CD14-positive monocyte (primary cell): ENCODE results near the gene PIEZO1. TPM values are rescaled to one million over a fixed set of nuclear protein-coding genes. Genes with fewer than 3 reads are reported as not detected.

Source experiments
- DNase-seq, 3 donors: peaks; one replicate each; pipeline ENCODE4 v3.0.0-alpha.2; 2011 to 2022
- H2AFZ ChIP-seq: 2 replicates; pipeline ENCODE4 v1.6.0; 2012; ENCODE audit warnings: mild to moderate bottlenecking, low read depth, low read length, inconsistent platforms; ENCODE audit not compliant: insufficient read depth, poor library complexity, severe bottlenecking
- H3K27ac ChIP-seq, 2 donors: 1 replicate in 1 of 2; 2 replicates in 1 of 2; pipeline ENCODE4 v1.5.1; 2012 to 2013; ENCODE audit warnings: low read length in 2 of 2, control low read depth in 1 of 2, inconsistent platforms in 1 of 2, low read depth in 1 of 2, mild to moderate bottlenecking in 1 of 2
- H3K27me3 ChIP-seq, 2 donors: one replicate each; pipeline versions ENCODE4 v1.6.0 to v1.6.1; 2011 to 2013; ENCODE audit warnings: low read length in 2 of 2; ENCODE audit not compliant: control insufficient read depth in 2 of 2, insufficient read depth in 2 of 2
- H3K36me3 ChIP-seq, 2 donors: replicated peaks in 1 of 2; 1 replicate in 1 of 2; 2 replicates in 1 of 2; pipeline versions ENCODE4 v1.5.1 to v1.6.1; 2012 to 2013; ENCODE audit warnings: low read length in 2 of 2, control low read depth in 1 of 2, inconsistent platforms in 1 of 2, mild to moderate bottlenecking in 1 of 2; ENCODE audit not compliant: insufficient read depth in 2 of 2, control insufficient read depth in 1 of 2
- H3K4me1 ChIP-seq, 2 donors: 1 replicate in 1 of 2; 2 replicates in 1 of 2; pipeline versions ENCODE4 v1.5.1 to v1.6.1; 2012 to 2013; ENCODE audit warnings: low read length in 2 of 2, control low read depth in 1 of 2, inconsistent platforms in 1 of 2, mild to moderate bottlenecking in 1 of 2, moderate library complexity in 1 of 2; ENCODE audit not compliant: insufficient read depth in 2 of 2, control insufficient read depth in 1 of 2
- H3K4me2 ChIP-seq: replicated peaks from 2 replicates; pipeline ENCODE3; 2012; ENCODE audit warnings: low read length, moderate library complexity, mild to moderate bottlenecking; ENCODE audit not compliant: poor library complexity, severe bottlenecking; ENCODE audit errors: extremely low read depth
- H3K4me3 ChIP-seq, 3 experiments: fragments of 200-600 bp in 1 of 3; sonication (generic) in 1 of 3; replicated peaks in 1 of 3; 1 replicate in 2 of 3; 2 replicates in 1 of 3; pipeline ENCODE4 v1.5.1; 2011 to 2013; ENCODE audit warnings: low read length in 3 of 3, mild to moderate bottlenecking in 3 of 3, control low read depth in 2 of 3, low read depth in 2 of 3, inconsistent platforms in 1 of 3, moderate library complexity in 1 of 3
- H3K79me2 ChIP-seq: 2 replicates; pipeline ENCODE4 v1.6.0; 2012; ENCODE audit warnings: mild to moderate bottlenecking, control low read depth, inconsistent platforms, low read length, moderate library complexity; ENCODE audit not compliant: insufficient read depth
- H3K9ac ChIP-seq: 2 replicates; pipeline ENCODE4 v1.6.0; 2017; ENCODE audit warnings: low read length, mild to moderate bottlenecking; ENCODE audit not compliant: insufficient read depth, poor library complexity, severe bottlenecking
- H3K9me3 ChIP-seq, 2 donors: replicated peaks in 1 of 2; 1 replicate in 1 of 2; 2 replicates in 1 of 2; pipeline versions ENCODE4 v1.5.1 to v1.6.1; 2012 to 2013; ENCODE audit warnings: low read length in 2 of 2, control low read depth in 1 of 2; ENCODE audit not compliant: control insufficient read depth in 1 of 2, insufficient read depth in 1 of 2
- H4K20me1 ChIP-seq: 2 replicates; pipeline ENCODE4 v1.6.0; 2012; ENCODE audit warnings: mild to moderate bottlenecking, low read length, control low read depth, moderate library complexity; ENCODE audit not compliant: insufficient read depth
- H3K27ac Mint-ChIP-seq, 7 donors: one replicate each; pipeline ENCODE4 v1.8.0; 2020; ENCODE audit warnings: mild to moderate bottlenecking in 7 of 7, mixed read lengths in 7 of 7, moderate library complexity in 6 of 7, inconsistent platforms in 2 of 7
- H3K27me3 Mint-ChIP-seq, 3 donors: one replicate each; pipeline ENCODE4 v1.8.0; 2021 to 2022; ENCODE audit warnings: low read depth in 3 of 3, mild to moderate bottlenecking in 3 of 3, mixed read lengths in 3 of 3, moderate library complexity in 3 of 3, inconsistent platforms in 1 of 3
- H3K36me3 Mint-ChIP-seq, 2 donors: one replicate each; pipeline ENCODE4 v1.8.0; 2020; ENCODE audit warnings: mixed read lengths in 2 of 2, inconsistent platforms in 1 of 2, mild to moderate bottlenecking in 1 of 2
- H3K4me1 Mint-ChIP-seq: one replicate; pipeline ENCODE4 v1.8.0; 2020; ENCODE audit warnings: mild to moderate bottlenecking, mixed read lengths
- H3K4me3 Mint-ChIP-seq, 2 donors: one replicate each; pipeline ENCODE4 v1.8.0; 2020; ENCODE audit warnings: mild to moderate bottlenecking in 2 of 2, mixed read lengths in 2 of 2, moderate library complexity in 1 of 2
- H3K9me3 Mint-ChIP-seq, 7 donors: one replicate each; pipeline ENCODE4 v1.8.0; 2020 to 2022; ENCODE audit warnings: mixed read lengths in 7 of 7, mild to moderate bottlenecking in 6 of 7, moderate library complexity in 6 of 7, inconsistent platforms in 2 of 7
- CTCF ChIP-seq: fragments of 200-600 bp; IDR thresholded peaks from one replicate; pipeline ENCODE4 v1.8.0; 2022; ENCODE audit warnings: antibody characterized with exemption, mild to moderate bottlenecking
- WGBS: methylation state at CpG from one replicate; pipeline ENCODE4 v1.1.5; 2013; ENCODE audit warnings: missing lambda C conversion rate; ENCODE audit not compliant: insufficient coverage; 5-methylcytosine and 5-hydroxymethylcytosine counted together
- intact Hi-C, 2 donors: fragments of 100-400 bp; cut with micrococcal nuclease; formaldehyde crosslinking; loops; one replicate each; pipeline versions ENCODE4 v1.15.0 to v1.15.1; 2023
- polyA plus RNA-seq, 3 donors: library from polyadenylated mRNA; depleted of rRNA in 1 of 3; unstranded in 2 of 3; stranded (reverse) in 1 of 3; fragments of 300-500 nt in 2 of 3; fragments of >200 nt in 1 of 3; fragmentation: Illumina TruSeq in 2 of 3; gene quantifications; 1 replicate in 2 of 3; 2 replicates in 1 of 3; pipeline ENCODE4 v1.2.3, GENCODE V29; 2012 to 2021

PIEZO1 gene
- polyA plus RNA-seq, 3 donors: 10.2 to 405 (median 15.0) TPM

- Histone ChIP-seq H3K4me3 (no peak overlapping the region), H3K79me2 (no peaks in the 10 kb centered on the region), H3K9me3 (no peaks in the 10 kb centered on the region), H4K20me1 (peaks cover 78% of the 10 kb centered on the region), H2AFZ (no peak overlapping the region), H3K4me1 (no peaks in the 10 kb centered on the region), H3K27me3 (no peaks in the 10 kb centered on the region), H3K9ac (no peak overlapping the region), H3K4me2 (no peak overlapping the region), H3K27ac (no peak overlapping the region), H3K36me3 (peaks cover 89 to 94% of the 10 kb centered on the region in 2 donors)
- H3K27me3 Mint-ChIP-seq: no peaks in the 10 kb centered on the region
- no peak for TF ChIP-seq CTCF
- H3K9me3 Mint-ChIP-seq: no peaks in the 10 kb centered on the region
- WGBS: 82% methylated on average over 9 of the region's 17 CpGs
- no peaks in the 10 kb centered on the region for H3K4me1 Mint-ChIP-seq
- DNase-seq: no peak
- peaks cover 67 to 87% of the 10 kb centered on the region in 2 donors for H3K36me3 Mint-ChIP-seq
- no peak overlapping the region for H3K4me3 Mint-ChIP-seq
- H3K27ac Mint-ChIP-seq: peak overlapping the region in 1 of 7 donors; percentile 10
- intact Hi-C loops: no loop called here
Observed at GRCh38 chr16:88723911-88724310, 61.1 kb downstream of the PIEZO1 start.

GRCh38 chr16:88723507-88723887 lies 61.5 kb downstream of the PIEZO1 start:
- Mint-ChIP-seq H3K36me3 (peaks cover 70 to 91% of the 10 kb centered on the region in 2 donors), H3K27ac (no peak overlapping the region), H3K4me3 (no peak overlapping the region), H3K27me3 (no peaks in the 10 kb centered on the region), H3K9me3 (no peaks in the 10 kb centered on the region), H3K4me1 (no peaks in the 10 kb centered on the region)
- H3K27ac ChIP-seq: no peak overlapping the region
- intact Hi-C loops: no loop called here
- H3K4me1 ChIP-seq: no peaks in the 10 kb centered on the region
- H4K20me1 ChIP-seq: peaks cover 82% of the 10 kb centered on the region
- H3K79me2 ChIP-seq: no peaks in the 10 kb centered on the region
- WGBS: 84% methylated on average over 8 of the region's 8 CpGs
- no peaks in the 10 kb centered on the region for H3K9me3 ChIP-seq
- H3K9ac ChIP-seq: no peak overlapping the region
- H3K36me3 ChIP-seq: peaks cover 93 to 98% of the 10 kb centered on the region in 2 donors
- no peak for DNase-seq
- no peaks in the 10 kb centered on the region for H3K27me3 ChIP-seq
- H3K4me3 ChIP-seq: no peak overlapping the region
- no peak overlapping the region for H2AFZ ChIP-seq
- no peak for TF ChIP-seq CTCF
- H3K4me2 ChIP-seq: no peak overlapping the region
